H1 (cell line): ENCODE results near the gene SNAP29. TPM values are rescaled to one million over a fixed set of nuclear protein-coding genes. Genes with fewer than 3 reads are reported as not detected.

Experiments
- EGR1 ChIP-seq: IDR thresholded peaks from 2 replicates; pipeline ENCODE4 v1.6.1; 2011; ENCODE audit warnings: low read depth, low read length, borderline replicate concordance
- EP300 ChIP-seq, 2 experiments: IDR thresholded peaks; 1 replicate in 1 of 2; 2 replicates in 1 of 2; pipeline ENCODE4 v1.6.1; 2011 to 2012; ENCODE audit warnings: low read depth in 2 of 2, low read length in 2 of 2, mild to moderate bottlenecking in 2 of 2, borderline replicate concordance in 1 of 2, inconsistent platforms in 1 of 2, moderate library complexity in 1 of 2
- HDAC2 ChIP-seq, 2 experiments: fragments of 300-600 bp in 1 of 2; sonication (generic) in 1 of 2; IDR thresholded peaks; 2 replicates each; pipeline ENCODE4 v1.6.1; 2011 to 2012; ENCODE audit warnings: low read depth in 2 of 2, low read length in 2 of 2, mild to moderate bottlenecking in 2 of 2, moderate library complexity in 2 of 2, borderline replicate concordance in 1 of 2, inconsistent platforms in 1 of 2
- JUN ChIP-seq: IDR thresholded peaks from 2 replicates; pipeline ENCODE4 v1.6.1; 2011; ENCODE audit warnings: low read depth, mild to moderate bottlenecking, improper control_type of control experiment, low read length
- KDM1A ChIP-seq: fragments of 200-600, 300-600 bp; sonication (generic); IDR thresholded peaks from 2 replicates; pipeline ENCODE4 v1.7.1; 2016; ENCODE audit warnings: mild to moderate bottlenecking, low read length, borderline replicate concordance
- MAFK ChIP-seq: IDR thresholded peaks from 2 replicates; pipeline ENCODE4 v1.6.1; 2012; ENCODE audit warnings: low read depth, mild to moderate bottlenecking, improper control_type of control experiment, low read length
- PHF8 ChIP-seq: fragments of 200-600 bp; sonication (generic); conservative IDR thresholded peaks from 2 replicates; pipeline ENCODE4 v1.7.1; 2012; ENCODE audit warnings: low read depth, mild to moderate bottlenecking, inconsistent platforms, low read length, moderate library complexity
- POLR2AphosphoS5 ChIP-seq: IDR thresholded peaks from 2 replicates; pipeline ENCODE4 v1.6.1; 2011; ENCODE audit warnings: low read depth, low read length
- SIX5 ChIP-seq: IDR thresholded peaks from 2 replicates; pipeline ENCODE4 v1.6.1; 2011; ENCODE audit warnings: mild to moderate bottlenecking, low read depth, low read length
- SP4 ChIP-seq: IDR thresholded peaks from 2 replicates; pipeline ENCODE4 v1.6.1; 2012; ENCODE audit warnings: low read length, inconsistent platforms
- TEAD4 ChIP-seq: IDR thresholded peaks from 2 replicates; pipeline ENCODE4 v1.6.1; 2012; ENCODE audit warnings: low read depth, low read length, inconsistent platforms, mixed read lengths
- polyA plus RNA-seq, 7 experiments: library from polyadenylated mRNA; depleted of rRNA in 3 of 7; stranded (reverse) in 5 of 7; unstranded in 2 of 7; fragments of >200 nt in 5 of 7; fragments of 200-250 nt in 2 of 7; gene quantifications; 1 replicate in 5 of 7; 2 replicates in 1 of 7; 4 replicates in 1 of 7; pipeline versions ENCODE4 v1.2.1 to v1.2.3, GENCODE V29; 2011 to 2013; ENCODE audit warnings: missing spikeins in 2 of 7, mixed read lengths in 2 of 7
- total RNA-seq: library from RNA; stranded (reverse); fragmentation: NEBNext Ultra II Directional; extraction: Animal tissue kit (Norgen Biotek cat#: 25700); gene quantifications from 2 replicates; pipeline ENCODE4 v1.2.1, GENCODE V29; 2021
- TF ChIP-seq, protein P1 (sequence below): IDR thresholded peaks from 2 replicates; pipeline ENCODE4 v1.6.1; 2011; ENCODE audit warnings: low read length, improper control_type of control experiment
- TF ChIP-seq, protein P2 (sequence below): IDR thresholded peaks from 2 replicates; pipeline ENCODE4 v1.6.1; 2012; ENCODE audit warnings: low read length, inconsistent platforms
- TF ChIP-seq, protein P3 (sequence below), 3 experiments: IDR thresholded peaks; 1 replicate in 2 of 3; 2 replicates in 1 of 3; pipeline versions ENCODE4 v1.5.1 to v1.6.1; 2011; ENCODE audit warnings: low read length in 3 of 3, mild to moderate bottlenecking in 3 of 3, inconsistent platforms in 2 of 3, low read depth in 1 of 3, moderate library complexity in 1 of 3; ENCODE audit not compliant: insufficient read depth in 1 of 3; ENCODE audit errors: control extremely low read depth in 1 of 3

The SNAP29 gene
- total and polyA plus RNA-seq, 2 of the 8 experiments (the other 6 are each of a cell fraction or from before 2014, with no cell fraction given), result 11.8 to 15.0 TPM

DNA sequence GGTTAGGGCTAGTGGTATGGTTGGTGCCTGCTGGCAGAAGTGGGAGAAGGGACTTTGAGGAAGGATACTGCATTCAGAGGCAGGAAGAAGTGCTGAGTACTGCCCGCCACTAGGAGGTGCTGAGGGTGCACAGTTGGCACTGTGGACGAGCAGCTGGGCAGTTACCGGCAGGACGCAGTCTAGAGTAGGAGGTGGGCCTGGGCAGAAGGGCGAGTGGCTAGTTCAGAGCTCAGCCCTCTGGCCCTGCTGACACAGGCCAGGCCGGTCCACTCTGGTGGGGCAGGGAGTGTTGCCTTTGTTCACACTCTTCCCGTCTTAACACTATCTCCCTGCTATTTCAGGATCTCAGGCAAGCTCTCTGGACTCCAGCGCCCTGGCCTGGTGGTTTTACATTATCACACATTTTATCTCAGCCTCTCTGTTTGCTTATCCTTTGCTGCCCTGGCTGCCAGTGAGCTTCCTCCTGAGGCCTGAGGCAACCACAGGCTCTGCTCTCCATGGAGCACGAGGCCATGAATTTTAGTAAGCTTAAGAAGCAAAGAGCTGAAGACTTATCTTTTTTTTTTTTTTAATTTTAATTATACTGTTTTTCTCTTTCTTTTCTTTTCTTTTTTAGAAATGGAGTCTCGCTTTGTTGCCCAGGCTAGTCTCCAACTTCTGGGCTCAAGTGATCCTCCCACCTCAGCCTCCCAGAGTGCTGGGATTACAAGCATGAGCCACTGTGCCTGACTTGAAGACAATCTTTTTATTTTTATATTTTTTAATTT, 26.9 kb downstream of the SNAP29 start (continued):
- no peak for TF ChIP-seq PHF8
- no peak for TF ChIP-seq EGR1
- no peak for TF ChIP-seq KDM1A
- no peak for TF ChIP-seq EP300 (IDR thresholded peaks at IDR 0.05; ENCODE audit: borderline replicate concordance in 1 of 2, low read depth in 2 of 2, low read length in 2 of 2)
- 0 out of 2 replicates have a peak, but pooled peaks have one; percentile 6 for TF ChIP-seq MAFK
- no peak for TF ChIP-seq SP4
- TF ChIP-seq, protein P1, sequence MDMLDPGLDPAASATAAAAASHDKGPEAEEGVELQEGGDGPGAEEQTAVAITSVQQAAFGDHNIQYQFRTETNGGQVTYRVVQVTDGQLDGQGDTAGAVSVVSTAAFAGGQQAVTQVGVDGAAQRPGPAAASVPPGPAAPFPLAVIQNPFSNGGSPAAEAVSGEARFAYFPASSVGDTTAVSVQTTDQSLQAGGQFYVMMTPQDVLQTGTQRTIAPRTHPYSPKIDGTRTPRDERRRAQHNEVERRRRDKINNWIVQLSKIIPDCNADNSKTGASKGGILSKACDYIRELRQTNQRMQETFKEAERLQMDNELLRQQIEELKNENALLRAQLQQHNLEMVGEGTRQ, result no peak
- TF ChIP-seq HDAC2 (IDR thresholded peaks at IDR 0.05; ENCODE audit: borderline replicate concordance in 1 of 2, low read depth in 2 of 2, low read length in 2 of 2), result no peak
- TF ChIP-seq, protein P2, sequence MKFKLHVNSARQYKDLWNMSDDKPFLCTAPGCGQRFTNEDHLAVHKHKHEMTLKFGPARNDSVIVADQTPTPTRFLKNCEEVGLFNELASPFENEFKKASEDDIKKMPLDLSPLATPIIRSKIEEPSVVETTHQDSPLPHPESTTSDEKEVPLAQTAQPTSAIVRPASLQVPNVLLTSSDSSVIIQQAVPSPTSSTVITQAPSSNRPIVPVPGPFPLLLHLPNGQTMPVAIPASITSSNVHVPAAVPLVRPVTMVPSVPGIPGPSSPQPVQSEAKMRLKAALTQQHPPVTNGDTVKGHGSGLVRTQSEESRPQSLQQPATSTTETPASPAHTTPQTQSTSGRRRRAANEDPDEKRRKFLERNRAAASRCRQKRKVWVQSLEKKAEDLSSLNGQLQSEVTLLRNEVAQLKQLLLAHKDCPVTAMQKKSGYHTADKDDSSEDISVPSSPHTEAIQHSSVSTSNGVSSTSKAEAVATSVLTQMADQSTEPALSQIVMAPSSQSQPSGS, result no peak
- TF ChIP-seq, protein P3, sequence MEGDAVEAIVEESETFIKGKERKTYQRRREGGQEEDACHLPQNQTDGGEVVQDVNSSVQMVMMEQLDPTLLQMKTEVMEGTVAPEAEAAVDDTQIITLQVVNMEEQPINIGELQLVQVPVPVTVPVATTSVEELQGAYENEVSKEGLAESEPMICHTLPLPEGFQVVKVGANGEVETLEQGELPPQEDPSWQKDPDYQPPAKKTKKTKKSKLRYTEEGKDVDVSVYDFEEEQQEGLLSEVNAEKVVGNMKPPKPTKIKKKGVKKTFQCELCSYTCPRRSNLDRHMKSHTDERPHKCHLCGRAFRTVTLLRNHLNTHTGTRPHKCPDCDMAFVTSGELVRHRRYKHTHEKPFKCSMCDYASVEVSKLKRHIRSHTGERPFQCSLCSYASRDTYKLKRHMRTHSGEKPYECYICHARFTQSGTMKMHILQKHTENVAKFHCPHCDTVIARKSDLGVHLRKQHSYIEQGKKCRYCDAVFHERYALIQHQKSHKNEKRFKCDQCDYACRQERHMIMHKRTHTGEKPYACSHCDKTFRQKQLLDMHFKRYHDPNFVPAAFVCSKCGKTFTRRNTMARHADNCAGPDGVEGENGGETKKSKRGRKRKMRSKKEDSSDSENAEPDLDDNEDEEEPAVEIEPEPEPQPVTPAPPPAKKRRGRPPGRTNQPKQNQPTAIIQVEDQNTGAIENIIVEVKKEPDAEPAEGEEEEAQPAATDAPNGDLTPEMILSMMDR (IDR thresholded peaks at IDR 0.05; ENCODE audit: control extremely low read depth in 1 of 3, insufficient read depth in 1 of 3, low read depth in 1 of 3, low read length in 3 of 3), result peak; percentile 97 to 100 (median 100)
- no peak for TF ChIP-seq POLR2AphosphoS5
- TF ChIP-seq SIX5, result no peak
- no peak for TF ChIP-seq TEAD4
- TF ChIP-seq JUN, result no peak
